GM19395 (cell line): ENCODE measurements around the gene ITGAL.

Experiments used
- ATAC-seq: cut with Tn5 transposase; IDR thresholded peaks from one replicate; pipeline ENCODE4 v1.9.1; 2021; ENCODE audit warnings: mild to moderate bottlenecking, moderate library complexity; ENCODE audit not compliant: unreplicated experiment

ITGAL gene

GRCh38 chr16:30541502-30542329 is 69.2 kb downstream of the ITGAL start:
- ATAC-seq, result no peak

- ATAC-seq, result no peak
Measured at GRCh38 chr16:30543067-30543466, 70.5 kb downstream of the ITGAL start.

- no peak for ATAC-seq
Measured at GRCh38 chr16:30546115-30546514, 73.6 kb downstream of the ITGAL start.

- ATAC-seq, result no peak
Measured at GRCh38 chr16:30548416-30549253, 76.1 kb downstream of the ITGAL start.

- no peak for ATAC-seq
Measured at GRCh38 chr16:30551781-30552180, 79.2 kb downstream of the ITGAL start.

- no peak for ATAC-seq
Measured at GRCh38 chr16:30552956-30553355, 80.4 kb downstream of the ITGAL start.

GRCh38 chr16:30553393-30553899 is 80.9 kb downstream of the ITGAL start:
- ATAC-seq, result no peak

GRCh38 chr16:30554557-30555314 is 82.2 kb downstream of the ITGAL start:
- no peak for ATAC-seq

GRCh38 chr16:30555315-30556124 is 83.0 kb downstream of the ITGAL start:
- no peak for ATAC-seq

GRCh38 chr16:30556125-30556473 is 83.6 kb downstream of the ITGAL start:
- no peak for ATAC-seq

GRCh38 chr16:30557707-30557956 is 85.1 kb downstream of the ITGAL start:
- peak; percentile 12 for ATAC-seq

- ATAC-seq, result peak; percentile 91
Measured at GRCh38 chr16:30557957-30558788, 85.6 kb downstream of the ITGAL start, which contains the start of gene ZNF764. Gene ZNF764, minus strand, starts transcription at chr16:30558374. Its CDS starts 192 bp downstream, at chr16:30558182.

- no peak for ATAC-seq
Measured at GRCh38 chr16:30558789-30559377, 86.3 kb downstream of the ITGAL start.

- ATAC-seq, result no peak
Measured at GRCh38 chr16:30559690-30560089, 87.1 kb downstream of the ITGAL start.

- no peak for ATAC-seq
Measured at GRCh38 chr16:30561089-30561816, 88.7 kb downstream of the ITGAL start.

GRCh38 chr16:30562021-30562420 is 89.5 kb downstream of the ITGAL start:
- ATAC-seq, result no peak

- ATAC-seq, result no peak
Measured at GRCh38 chr16:30565526-30565925, 93.0 kb downstream of the ITGAL start.

GRCh38 chr16:30565984-30566383 is 93.4 kb downstream of the ITGAL start:
- no peak for ATAC-seq

- ATAC-seq, result no peak
Measured at GRCh38 chr16:30566531-30566930, 94.0 kb downstream of the ITGAL start.
